Stimulated activated CD4-positive, alpha-beta T cell treated with anti-CD3 and anti-CD28 coated beads, Interleukin-4, amount 100 ng/mL, for 48 hours (primary cell): ENCODE measurements around the gene PSME3.
A peak's percentile ranks its signal among the peaks of the same experiment; 100 is the strongest.

ENCODE experiments used
- DNase-seq, 2 donors: peaks; one replicate each; pipeline ENCODE4 v3.0.0-alpha.2; 2020; ENCODE audit warnings: low read depth in 2 of 2

Gene PSME3

GRCh38 chr17:42817866-42818265, 15.3 kb upstream of the PSME3 start:
- DNase-seq: no peak

- no peak for DNase-seq
Observed at GRCh38 chr17:42818379-42818778, 14.8 kb upstream of the PSME3 start.

GRCh38 chr17:42819939-42820535, 13.2 kb upstream of the PSME3 start:
- DNase-seq: peak; percentile 67 to 71

GRCh38 chr17:42821176-42821575, 12.0 kb upstream of the PSME3 start:
- DNase-seq: no peak

GRCh38 chr17:42827472-42827871, 5.7 kb upstream of the PSME3 start:
- no peak for DNase-seq

GRCh38 chr17:42830971-42831370, 2.2 kb upstream of the PSME3 start:
- no peak for DNase-seq

GRCh38 chr17:42832213-42832933, 824 bp upstream of the PSME3 start:
- DNase-seq: no peak

- no peak for DNase-seq
Observed at GRCh38 chr17:42833767-42834422, 698 bp downstream of the PSME3 start.

- DNase-seq: no peak
Observed at GRCh38 chr17:42835732-42836131, 2.5 kb downstream of the PSME3 start.

- no peak for DNase-seq
Observed at GRCh38 chr17:42841975-42842685, 8.9 kb downstream of the PSME3 start.

GRCh38 chr17:42843358-42843934, 10.2 kb downstream of the PSME3 start:
- DNase-seq: no peak

GRCh38 chr17:42844271-42844670, 11.1 kb downstream of the PSME3 start, which contains the start of gene AOC2:
Gene AOC2, plus strand, starts transcription at chr17:42844580. Its CDS starts 47 bp downstream, at chr17:42844627.
- DNase-seq: no peak

GRCh38 chr17:42844761-42845555, 11.8 kb downstream of the PSME3 start:
- DNase-seq: no peak

- DNase-seq: no peak
Observed at GRCh38 chr17:42845556-42845917, 12.3 kb downstream of the PSME3 start.

GRCh38 chr17:42845918-42846593, 12.9 kb downstream of the PSME3 start:
- peak in 1 of 2 donors; percentile 51 for DNase-seq

- no peak for DNase-seq
Observed at GRCh38 chr17:42846594-42847280, 13.5 kb downstream of the PSME3 start.

GRCh38 chr17:42848093-42848492, 14.9 kb downstream of the PSME3 start:
- DNase-seq: no peak

- DNase-seq: no peak
Observed at GRCh38 chr17:42849031-42849430, 15.8 kb downstream of the PSME3 start.

GRCh38 chr17:42849451-42850181, 16.4 kb downstream of the PSME3 start:
- DNase-seq: no peak
